Urinary bladder (tissue), 4 donors: ENCODE measurements around the gene ATP1B2. TPM values are rescaled to one million over a fixed set of nuclear protein-coding genes. Genes with fewer than 3 reads are reported as not detected.
"Not testable (repeated sequence)": the region's sequence is repeated elsewhere in the genome, so short reads cannot be mapped to it uniquely, and the experiment has no call there.

ENCODE experiments used
- DNase-seq: peaks from one replicate; pipeline ENCODE4 v3.0.0-alpha.2; 2015; ENCODE audit errors: extremely low spot score
- H3K27ac ChIP-seq: one replicate; pipeline ENCODE4 v1.5.1; 2013; ENCODE audit warnings: low read depth, mild to moderate bottlenecking, moderate library complexity
- H3K36me3 ChIP-seq: one replicate; pipeline ENCODE4 v1.6.1; 2013; ENCODE audit warnings: mild to moderate bottlenecking, moderate library complexity; ENCODE audit not compliant: insufficient read depth
- H3K4me1 ChIP-seq: one replicate; pipeline ENCODE4 v1.6.1; 2013; ENCODE audit warnings: mild to moderate bottlenecking, moderate library complexity; ENCODE audit not compliant: insufficient read depth
- H3K4me3 ChIP-seq: one replicate; pipeline ENCODE4 v1.5.1; 2013; ENCODE audit warnings: low read depth, low read length
- WGBS: extraction: QIAGEN DNeasy Blood & Tissue Kit; methylation state at CpG from one replicate; pipeline ENCODE4 v1.1.7; 2013; 5-methylcytosine and 5-hydroxymethylcytosine counted together
- polyA plus RNA-seq: library from polyadenylated mRNA; stranded (reverse); fragments of 200-250 nt; gene quantifications from one replicate; pipeline ENCODE4 v1.2.3, GENCODE V29; 2013
- total RNA-seq: library from RNA; depleted of rRNA; stranded (reverse); fragments of >200 nt; gene quantifications from one replicate; pipeline ENCODE4 v1.2.3, GENCODE V29; 2014
- donor health status: healthy with polysubstance abuse.
- donor health status: healthy.

The ATP1B2 gene
- total and polyA plus RNA-seq, 2 donors, result 4.9 to 6.4 TPM

- Histone ChIP-seq H3K27ac (no peak overlapping the region), H3K36me3 (no peaks in the 10 kb centered on the region), H3K4me3 (peak overlapping the region; percentile 70), H3K4me1 (no peaks in the 10 kb centered on the region)
- WGBS, result 14% methylated on average over 6 of the region's 6 CpGs
- DNase-seq, result no peak
These were observed 23.8 kb upstream of the ATP1B2 start for GRCh38 chr17:7626956-7627249.

DNA sequence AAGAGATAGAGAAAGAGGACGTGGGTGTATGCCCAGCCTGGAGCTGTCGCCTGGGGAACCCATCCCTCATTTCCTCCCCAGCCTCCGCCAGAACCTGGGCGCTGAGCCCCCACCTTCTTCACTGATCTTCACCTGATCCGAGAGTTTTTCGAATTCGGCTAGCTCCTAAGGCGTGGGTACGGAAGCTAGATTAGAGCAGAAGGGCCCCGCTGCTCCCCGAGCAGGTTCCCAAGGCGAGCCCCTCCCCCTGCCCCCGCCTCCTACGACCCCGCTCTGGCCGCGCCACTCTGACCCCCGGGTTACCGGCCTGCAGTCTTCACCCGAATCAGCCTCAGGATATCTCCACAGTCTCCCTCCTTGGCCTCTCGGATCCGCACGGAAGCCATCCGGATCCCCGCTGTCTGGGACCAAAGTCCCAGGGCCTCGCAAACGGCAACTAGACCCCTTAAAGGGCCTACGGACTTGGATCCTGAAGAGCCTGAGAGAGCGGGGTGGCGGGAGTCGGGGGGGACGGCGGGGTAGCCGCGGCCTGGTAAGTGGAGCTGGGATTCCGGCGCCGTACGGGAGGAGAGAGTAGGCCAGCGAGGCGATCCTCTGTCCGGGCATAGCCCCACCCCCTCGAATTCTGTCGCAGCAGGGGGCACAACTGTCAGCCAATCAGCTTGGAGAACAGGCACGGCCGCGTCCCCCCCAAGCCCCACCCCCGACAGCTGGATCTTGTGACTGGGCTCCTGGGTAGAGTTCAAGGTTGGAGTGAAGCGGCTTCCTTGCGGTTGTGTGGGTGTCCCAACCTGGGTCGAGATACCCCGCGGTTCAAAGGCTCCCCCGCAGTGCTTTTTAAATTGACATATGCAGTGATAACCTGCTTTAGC, 23.2 kb upstream of the ATP1B2 start, which contains the start of gene SAT2:
SAT2 (minus strand) TSS at position 572 of the 872 bp plus-strand sequence; CDS start at position 386, 186 bp downstream.
- H3K27ac ChIP-seq, result peak within 1 kb of the TSS; percentile 96
- DNase-seq, result peak; percentile 91
- H3K36me3 ChIP-seq, result no peaks in the 10 kb centered on the region
- H3K4me3 ChIP-seq, result peak within 1 kb of the TSS; percentile 70
- H3K4me1 ChIP-seq, result no peaks in the 10 kb centered on the region
- under 1% methylated on average over 54 of the region's 54 CpGs for WGBS

DNA sequence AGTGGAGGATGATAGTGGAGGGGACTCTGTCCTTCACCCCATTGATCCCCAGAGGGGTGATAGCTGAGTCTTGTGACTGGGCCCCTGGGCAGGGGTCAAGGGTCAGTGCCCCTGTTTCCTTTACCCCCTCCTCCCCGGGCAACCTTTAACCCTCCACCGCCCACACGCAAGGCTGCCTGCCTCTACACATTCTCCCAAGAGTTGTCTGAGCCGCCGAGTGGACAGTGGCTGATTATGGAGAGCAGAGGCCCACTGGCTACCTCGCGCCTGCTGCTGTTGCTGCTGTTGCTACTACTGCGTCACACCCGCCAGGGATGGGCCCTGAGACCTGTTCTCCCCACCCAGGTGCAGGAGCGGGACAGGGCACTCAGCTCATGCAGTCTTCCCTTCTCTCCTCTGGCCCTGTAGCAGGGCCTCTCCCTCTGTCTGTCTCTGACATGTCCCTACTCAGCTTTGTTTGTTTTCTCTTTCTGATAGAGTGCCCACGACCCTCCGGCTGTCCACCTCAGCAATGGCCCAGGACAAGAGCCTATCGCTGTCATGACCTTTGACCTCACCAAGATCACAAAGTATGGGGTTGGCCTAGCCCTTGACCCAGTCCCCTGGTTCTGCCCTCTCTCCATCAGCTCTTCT, 20.7 kb upstream of the ATP1B2 start, which contains the start of gene SHBG:
SHBG (plus strand) TSS at position 197 of the 633 bp plus-strand sequence; CDS start at position 235, 38 bp downstream.
- no peak for DNase-seq
- H3K4me3 ChIP-seq, result no peak within 1 kb of the TSS
- no peaks in the 10 kb centered on the region for H3K4me1 ChIP-seq
- no peak within 1 kb of the TSS for H3K27ac ChIP-seq
- 80% methylated on average over 13 of the region's 13 CpGs for WGBS
- no peaks in the 10 kb centered on the region for H3K36me3 ChIP-seq

DNA sequence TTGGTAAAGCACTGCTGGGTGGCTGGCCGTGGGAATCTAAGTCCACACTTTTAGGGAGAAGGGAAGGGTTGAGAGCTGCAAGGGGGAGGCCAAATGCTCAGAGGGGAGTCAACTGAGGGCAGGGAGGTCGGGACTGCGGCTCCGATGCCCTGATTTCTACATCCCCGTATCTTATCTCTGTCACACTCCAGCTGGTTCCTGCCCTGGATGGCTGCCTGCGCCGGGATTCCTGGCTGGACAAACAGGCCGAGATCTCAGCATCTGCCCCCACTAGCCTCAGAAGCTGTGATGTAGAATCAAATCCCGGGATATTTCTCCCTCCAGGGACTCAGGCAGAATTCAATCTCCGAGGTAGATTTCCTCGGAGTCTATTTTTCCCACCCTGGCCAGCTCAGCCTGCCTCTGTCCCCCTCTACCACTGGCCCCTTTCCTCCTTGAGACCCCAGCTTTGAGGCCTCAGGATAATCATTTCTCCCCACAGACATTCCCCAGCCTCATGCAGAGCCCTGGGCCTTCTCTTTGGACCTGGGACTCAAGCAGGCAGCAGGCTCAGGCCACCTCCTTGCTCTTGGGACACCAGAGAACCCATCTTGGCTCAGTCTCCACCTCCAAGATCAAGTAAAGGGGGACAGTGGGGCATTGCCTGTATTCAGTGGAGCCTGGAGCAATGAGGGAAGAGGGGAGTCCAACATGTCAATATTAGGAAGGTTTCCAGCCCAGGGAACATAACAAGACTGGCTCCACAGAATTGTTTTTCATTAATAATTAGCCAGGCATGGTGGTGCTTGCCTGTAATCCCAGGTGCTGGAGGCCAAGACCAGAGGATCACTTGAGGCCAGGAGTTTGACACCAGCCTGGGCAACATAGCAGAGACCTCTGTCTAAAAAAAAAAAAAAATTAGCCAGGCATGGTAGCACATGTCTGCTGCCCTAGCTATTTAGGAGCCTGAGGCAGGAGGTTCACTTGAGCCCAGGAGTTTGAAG, 19.0 kb upstream of the ATP1B2 start:
- DNase-seq, result no peak
- Histone ChIP-seq H3K4me1 (no peaks in the 10 kb centered on the region), H3K27ac (no peak overlapping the region), H3K36me3 (no peaks in the 10 kb centered on the region), H3K4me3 (no peak overlapping the region)
- 44% methylated on average over 11 of the region's 11 CpGs for WGBS

DNA sequence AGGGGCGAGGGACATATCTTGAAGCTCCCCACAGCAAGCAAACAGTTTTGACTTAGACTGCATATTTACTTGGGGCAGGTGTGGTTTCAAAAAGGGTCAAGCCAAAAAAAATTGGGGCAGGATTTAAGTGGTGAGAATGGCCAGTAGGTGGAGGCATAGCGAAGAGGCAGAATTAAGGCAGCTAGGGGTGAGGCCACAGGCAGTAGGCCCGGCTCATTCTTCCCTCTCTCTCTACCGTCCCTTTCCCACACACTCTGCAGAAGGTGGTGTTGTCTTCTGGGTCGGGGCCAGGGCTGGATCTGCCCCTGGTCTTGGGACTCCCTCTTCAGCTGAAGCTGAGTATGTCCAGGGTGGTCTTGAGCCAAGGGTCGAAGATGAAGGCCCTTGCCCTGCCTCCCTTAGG, 18.2 kb upstream of the ATP1B2 start:
- no peaks in the 10 kb centered on the region for H3K4me1 ChIP-seq
- no peak for DNase-seq
- no peak overlapping the region for H3K27ac ChIP-seq
- H3K4me3 ChIP-seq, result no peak overlapping the region
- 45% methylated on average over 6 of the region's 6 CpGs for WGBS
- H3K36me3 ChIP-seq, result no peaks in the 10 kb centered on the region

DNA sequence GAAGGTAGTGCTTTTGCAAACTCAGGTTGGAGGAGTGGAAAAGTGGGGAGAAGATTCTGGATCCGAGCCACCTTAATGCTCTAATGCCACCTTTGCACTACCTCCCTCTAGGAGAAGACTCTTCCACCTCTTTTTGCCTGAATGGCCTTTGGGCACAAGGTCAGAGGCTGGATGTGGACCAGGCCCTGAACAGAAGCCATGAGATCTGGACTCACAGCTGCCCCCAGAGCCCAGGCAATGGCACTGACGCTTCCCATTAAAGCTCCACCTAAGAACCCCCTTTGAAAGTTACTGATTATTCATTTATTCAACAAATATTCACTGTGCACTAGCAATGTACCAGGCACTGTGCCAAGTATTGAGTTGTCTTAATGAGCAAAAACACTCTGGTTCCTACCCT, 17.6 kb upstream of the ATP1B2 start:
- no peaks in the 10 kb centered on the region for H3K36me3 ChIP-seq
- 84% methylated on average over 2 of the region's 2 CpGs for WGBS
- no peak overlapping the region for H3K4me3 ChIP-seq
- no peak for DNase-seq
- no peak overlapping the region for H3K27ac ChIP-seq
- H3K4me1 ChIP-seq, result no peaks in the 10 kb centered on the region

DNA sequence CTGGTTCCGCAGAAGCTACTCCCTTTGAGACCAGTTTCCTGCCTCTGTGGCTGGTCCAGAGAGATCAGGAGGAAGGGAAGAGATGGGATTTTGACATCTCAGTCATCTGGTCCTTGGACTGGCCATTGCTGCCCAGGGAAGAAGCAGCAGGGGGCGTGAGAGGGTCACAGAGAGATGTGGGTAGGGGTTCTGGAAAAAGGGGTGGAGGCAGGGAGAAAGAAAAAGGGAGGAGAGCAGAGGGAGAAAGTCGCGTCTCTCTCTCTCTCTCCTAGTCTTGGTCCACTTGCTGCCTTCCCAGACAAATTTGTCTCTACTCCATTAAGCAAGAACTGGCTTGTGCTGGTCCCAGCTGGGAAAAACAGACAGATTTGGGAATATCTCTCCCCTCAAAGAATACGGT, 16.3 kb upstream of the ATP1B2 start:
- DNase-seq, result peak; percentile 28
- no peaks in the 10 kb centered on the region for H3K36me3 ChIP-seq
- 17% methylated on average over 5 of the region's 5 CpGs for WGBS
- no peak overlapping the region for H3K27ac ChIP-seq
- H3K4me1 ChIP-seq, result no peaks in the 10 kb centered on the region
- no peak overlapping the region for H3K4me3 ChIP-seq

DNA sequence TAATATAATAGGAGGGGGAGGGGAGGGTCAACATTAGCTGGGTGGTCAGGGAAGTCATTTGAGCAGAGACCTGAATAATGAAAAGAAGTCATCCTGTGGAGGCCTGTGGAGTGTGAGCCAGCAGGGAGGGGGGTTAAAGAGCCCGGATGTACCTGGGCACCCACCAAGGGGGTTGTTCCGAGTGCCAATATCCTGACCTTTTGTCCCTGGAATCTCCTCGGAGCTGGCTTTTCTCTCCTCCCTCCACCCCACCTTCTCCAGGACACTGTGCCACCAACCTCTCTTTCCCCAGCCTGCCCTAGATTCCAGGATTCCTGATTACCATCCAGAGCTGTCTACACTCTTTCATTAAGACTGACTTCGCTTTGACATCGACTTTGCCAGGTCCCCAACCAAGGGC, 14.6 kb upstream of the ATP1B2 start:
- 64% methylated on average over 5 of the region's 5 CpGs for WGBS
- no peak for DNase-seq
- H3K36me3 ChIP-seq, result no peaks in the 10 kb centered on the region
- no peaks in the 10 kb centered on the region for H3K4me1 ChIP-seq
- H3K27ac ChIP-seq, result no peak overlapping the region
- H3K4me3 ChIP-seq, result no peak overlapping the region

DNA sequence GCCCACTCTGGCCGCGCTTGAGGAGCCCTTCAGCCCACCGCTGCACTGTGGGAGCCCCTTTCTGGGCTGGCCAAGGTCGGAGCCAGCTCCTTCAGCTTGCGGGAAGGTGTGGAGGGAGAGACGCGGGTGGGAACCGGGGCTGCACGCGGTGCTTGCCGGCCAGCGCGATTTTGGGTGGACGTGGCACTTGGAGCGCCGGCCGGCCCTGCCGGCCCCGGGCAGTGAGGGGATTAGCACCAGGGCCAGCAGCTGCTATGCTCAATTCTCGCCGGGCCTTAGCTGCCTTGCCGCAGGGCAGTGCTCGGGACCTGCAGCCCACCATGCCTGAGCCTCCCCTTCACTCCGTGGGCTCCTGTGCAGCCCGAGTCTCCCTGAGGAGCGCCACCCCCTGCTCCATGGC, 9.9 kb upstream of the ATP1B2 start:
- WGBS, result 93% methylated on average over 26 of the region's 26 CpGs
- H3K4me1 ChIP-seq, result no peaks in the 10 kb centered on the region
- H3K36me3 ChIP-seq, result no peaks in the 10 kb centered on the region
- H3K27ac ChIP-seq, result no peak overlapping the region
- H3K4me3 ChIP-seq, result no peak overlapping the region
- no peak for DNase-seq

DNA sequence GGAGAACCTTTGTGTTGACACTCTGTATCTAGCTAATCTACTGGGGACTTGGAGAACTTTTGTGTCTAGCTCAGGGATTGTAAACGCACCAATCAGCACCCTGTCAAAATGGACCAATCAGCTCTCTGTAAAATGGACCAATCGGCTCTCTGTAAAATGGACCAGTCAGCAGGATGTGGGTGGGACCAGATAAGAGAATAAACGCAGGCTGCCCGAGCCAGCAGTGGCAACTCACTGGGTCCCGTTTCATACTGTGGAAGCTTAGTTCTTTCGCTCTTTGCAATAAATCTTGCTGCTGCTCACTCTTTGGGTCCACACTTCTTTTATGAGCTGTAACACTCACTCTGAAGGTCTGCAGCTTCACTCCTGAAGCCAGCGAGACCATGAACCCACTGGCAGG, 9.1 kb upstream of the ATP1B2 start:
- WGBS, result 43% methylated on average over 7 of the region's 7 CpGs
- not testable (repeated sequence) for H3K4me3 ChIP-seq, H3K4me1 ChIP-seq, H3K27ac ChIP-seq, H3K36me3 ChIP-seq, DNase-seq

DNA sequence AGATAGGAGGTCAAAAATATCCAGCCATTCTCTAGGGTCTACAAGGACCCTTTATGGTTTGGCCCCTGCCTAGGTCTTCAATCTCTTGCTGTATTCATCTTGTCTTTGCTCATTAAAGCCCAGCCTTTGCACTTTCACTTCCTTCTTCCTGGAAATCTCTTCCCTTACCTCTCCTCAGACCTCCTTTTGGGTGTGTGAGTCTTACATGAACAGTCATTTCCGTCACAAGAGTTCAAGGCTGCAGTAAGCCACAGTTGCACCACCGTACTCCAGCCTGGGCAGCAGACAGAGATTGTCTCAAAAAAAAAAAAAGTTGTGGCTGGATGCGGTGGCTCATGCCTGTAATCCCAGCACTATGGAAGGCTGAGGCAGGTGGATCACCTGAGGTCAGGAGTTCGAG, 6.0 kb upstream of the ATP1B2 start:
- Histone ChIP-seq H3K36me3 (no peaks in the 10 kb centered on the region), H3K27ac (no peak overlapping the region), H3K4me1 (no peaks in the 10 kb centered on the region), H3K4me3 (no peak overlapping the region)
- WGBS, result 91% methylated on average over 4 of the region's 4 CpGs
- no peak for DNase-seq

DNA sequence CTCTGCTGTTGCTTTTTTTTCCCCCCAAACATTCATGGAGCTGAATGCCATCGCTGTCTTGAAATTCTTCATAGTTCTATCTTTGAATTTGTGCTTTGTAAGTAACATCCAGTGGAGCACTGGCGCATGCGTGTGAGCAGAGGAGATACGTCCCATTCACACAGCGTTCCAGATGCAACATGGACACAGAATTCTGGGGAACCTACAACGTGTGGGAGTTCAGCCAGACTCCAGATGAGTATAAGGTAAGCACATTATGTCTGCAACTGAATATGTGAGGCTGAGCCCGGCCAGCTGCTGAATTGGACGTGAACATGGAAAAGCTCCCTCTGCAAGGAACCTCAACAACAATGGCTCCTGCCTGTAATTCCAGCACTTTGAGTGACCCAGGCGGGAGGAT, 4.3 kb upstream of the ATP1B2 start:
- WGBS, result 41% methylated on average over 9 of the region's 9 CpGs
- H3K4me3 ChIP-seq, result no peak overlapping the region
- no peaks in the 10 kb centered on the region for H3K4me1 ChIP-seq
- no peaks in the 10 kb centered on the region for H3K36me3 ChIP-seq
- peak; percentile 43 for DNase-seq
- H3K27ac ChIP-seq, result no peak overlapping the region

GRCh38 chr17:7647018-7647417, 3.7 kb upstream of the ATP1B2 start:
- DNase-seq, result no peak
- no peaks in the 10 kb centered on the region for H3K4me1 ChIP-seq
- H3K4me3 ChIP-seq, result no peak overlapping the region
- H3K36me3 ChIP-seq, result no peaks in the 10 kb centered on the region
- 72% methylated on average over 4 of the region's 4 CpGs for WGBS
- no peak overlapping the region for H3K27ac ChIP-seq
